CD14-positive monocyte (primary cell): ENCODE data around the gene NDE1. TPM values are rescaled to one million over a fixed set of nuclear protein-coding genes. Genes with fewer than 3 reads are reported as not detected.
A peak's percentile ranks its signal among the peaks of the same experiment; 100 is the strongest.

Source experiments
- DNase-seq, 3 donors: peaks; one replicate each; pipeline ENCODE4 v3.0.0-alpha.2; 2011 to 2022
- H2AFZ ChIP-seq: 2 replicates; pipeline ENCODE4 v1.6.0; 2012; ENCODE audit warnings: mild to moderate bottlenecking, low read depth, low read length, inconsistent platforms; ENCODE audit not compliant: insufficient read depth, poor library complexity, severe bottlenecking
- H3K27ac ChIP-seq, 2 donors: 1 replicate in 1 of 2; 2 replicates in 1 of 2; pipeline ENCODE4 v1.5.1; 2012 to 2013; ENCODE audit warnings: low read length in 2 of 2, control low read depth in 1 of 2, inconsistent platforms in 1 of 2, low read depth in 1 of 2, mild to moderate bottlenecking in 1 of 2
- H3K27me3 ChIP-seq, 2 donors: one replicate each; pipeline versions ENCODE4 v1.6.0 to v1.6.1; 2011 to 2013; ENCODE audit warnings: low read length in 2 of 2; ENCODE audit not compliant: control insufficient read depth in 2 of 2, insufficient read depth in 2 of 2
- H3K36me3 ChIP-seq, 2 donors: replicated peaks in 1 of 2; 1 replicate in 1 of 2; 2 replicates in 1 of 2; pipeline versions ENCODE4 v1.5.1 to v1.6.1; 2012 to 2013; ENCODE audit warnings: low read length in 2 of 2, control low read depth in 1 of 2, inconsistent platforms in 1 of 2, mild to moderate bottlenecking in 1 of 2; ENCODE audit not compliant: insufficient read depth in 2 of 2, control insufficient read depth in 1 of 2
- H3K4me1 ChIP-seq, 2 donors: 1 replicate in 1 of 2; 2 replicates in 1 of 2; pipeline versions ENCODE4 v1.5.1 to v1.6.1; 2012 to 2013; ENCODE audit warnings: low read length in 2 of 2, control low read depth in 1 of 2, inconsistent platforms in 1 of 2, mild to moderate bottlenecking in 1 of 2, moderate library complexity in 1 of 2; ENCODE audit not compliant: insufficient read depth in 2 of 2, control insufficient read depth in 1 of 2
- H3K4me2 ChIP-seq: replicated peaks from 2 replicates; pipeline ENCODE3; 2012; ENCODE audit warnings: low read length, moderate library complexity, mild to moderate bottlenecking; ENCODE audit not compliant: poor library complexity, severe bottlenecking; ENCODE audit errors: extremely low read depth
- H3K4me3 ChIP-seq, 3 experiments: fragments of 200-600 bp in 1 of 3; sonication (generic) in 1 of 3; replicated peaks in 1 of 3; 1 replicate in 2 of 3; 2 replicates in 1 of 3; pipeline ENCODE4 v1.5.1; 2011 to 2013; ENCODE audit warnings: low read length in 3 of 3, mild to moderate bottlenecking in 3 of 3, control low read depth in 2 of 3, low read depth in 2 of 3, inconsistent platforms in 1 of 3, moderate library complexity in 1 of 3
- H3K79me2 ChIP-seq: 2 replicates; pipeline ENCODE4 v1.6.0; 2012; ENCODE audit warnings: mild to moderate bottlenecking, control low read depth, inconsistent platforms, low read length, moderate library complexity; ENCODE audit not compliant: insufficient read depth
- H3K9ac ChIP-seq: 2 replicates; pipeline ENCODE4 v1.6.0; 2017; ENCODE audit warnings: low read length, mild to moderate bottlenecking; ENCODE audit not compliant: insufficient read depth, poor library complexity, severe bottlenecking
- H3K9me3 ChIP-seq, 2 donors: replicated peaks in 1 of 2; 1 replicate in 1 of 2; 2 replicates in 1 of 2; pipeline versions ENCODE4 v1.5.1 to v1.6.1; 2012 to 2013; ENCODE audit warnings: low read length in 2 of 2, control low read depth in 1 of 2; ENCODE audit not compliant: control insufficient read depth in 1 of 2, insufficient read depth in 1 of 2
- H4K20me1 ChIP-seq: 2 replicates; pipeline ENCODE4 v1.6.0; 2012; ENCODE audit warnings: mild to moderate bottlenecking, low read length, control low read depth, moderate library complexity; ENCODE audit not compliant: insufficient read depth
- H3K27ac Mint-ChIP-seq, 7 donors: one replicate each; pipeline ENCODE4 v1.8.0; 2020; ENCODE audit warnings: mild to moderate bottlenecking in 7 of 7, mixed read lengths in 7 of 7, moderate library complexity in 6 of 7, inconsistent platforms in 2 of 7
- H3K27me3 Mint-ChIP-seq, 3 donors: one replicate each; pipeline ENCODE4 v1.8.0; 2021 to 2022; ENCODE audit warnings: low read depth in 3 of 3, mild to moderate bottlenecking in 3 of 3, mixed read lengths in 3 of 3, moderate library complexity in 3 of 3, inconsistent platforms in 1 of 3
- H3K36me3 Mint-ChIP-seq, 2 donors: one replicate each; pipeline ENCODE4 v1.8.0; 2020; ENCODE audit warnings: mixed read lengths in 2 of 2, inconsistent platforms in 1 of 2, mild to moderate bottlenecking in 1 of 2
- H3K4me1 Mint-ChIP-seq: one replicate; pipeline ENCODE4 v1.8.0; 2020; ENCODE audit warnings: mild to moderate bottlenecking, mixed read lengths
- H3K4me3 Mint-ChIP-seq, 2 donors: one replicate each; pipeline ENCODE4 v1.8.0; 2020; ENCODE audit warnings: mild to moderate bottlenecking in 2 of 2, mixed read lengths in 2 of 2, moderate library complexity in 1 of 2
- H3K9me3 Mint-ChIP-seq, 7 donors: one replicate each; pipeline ENCODE4 v1.8.0; 2020 to 2022; ENCODE audit warnings: mixed read lengths in 7 of 7, mild to moderate bottlenecking in 6 of 7, moderate library complexity in 6 of 7, inconsistent platforms in 2 of 7
- WGBS: methylation state at CpG from one replicate; pipeline ENCODE4 v1.1.5; 2013; ENCODE audit warnings: missing lambda C conversion rate; ENCODE audit not compliant: insufficient coverage; 5-methylcytosine and 5-hydroxymethylcytosine counted together
- intact Hi-C, 2 donors: fragments of 100-400 bp; cut with micrococcal nuclease; formaldehyde crosslinking; loops; one replicate each; pipeline versions ENCODE4 v1.15.0 to v1.15.1; 2023
- polyA plus RNA-seq, 3 donors: library from polyadenylated mRNA; depleted of rRNA in 1 of 3; unstranded in 2 of 3; stranded (reverse) in 1 of 3; fragments of 300-500 nt in 2 of 3; fragments of >200 nt in 1 of 3; fragmentation: Illumina TruSeq in 2 of 3; gene quantifications; 1 replicate in 2 of 3; 2 replicates in 1 of 3; pipeline ENCODE4 v1.2.3, GENCODE V29; 2012 to 2021
- TF ChIP-seq, protein P1 (sequence below): fragments of 200-600 bp; IDR thresholded peaks from one replicate; pipeline ENCODE4 v1.8.0; 2022; ENCODE audit warnings: antibody characterized with exemption, mild to moderate bottlenecking

The NDE1 gene
- polyA plus RNA-seq, 3 donors, result 26.0 to 47.8 (median 28.0) TPM

GRCh38 chr16:15759070-15759469 is 109.0 kb downstream of the NDE1 start:
- no peaks in the 10 kb centered on the region for H3K4me1 Mint-ChIP-seq
- 100% methylated on average over 1 of the region's 4 CpGs for WGBS
- intact Hi-C loops, result no loop called here

DNA sequence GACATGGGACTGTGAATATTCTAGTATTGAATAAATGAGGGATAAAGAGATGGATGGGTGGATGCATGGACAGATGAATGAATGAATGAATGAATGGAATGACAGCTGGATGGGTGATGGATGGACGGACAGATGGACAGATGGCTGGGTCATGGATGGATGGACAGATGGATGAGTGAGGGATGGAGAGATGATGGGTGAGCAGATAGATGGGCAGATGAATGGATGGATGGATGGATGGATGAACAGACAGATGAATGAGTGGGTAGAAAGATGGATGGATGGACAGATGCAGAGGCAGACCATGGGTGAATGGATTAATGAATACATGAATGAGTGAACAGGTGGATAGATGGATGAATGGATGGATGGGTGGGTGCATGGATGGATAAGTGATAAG is 110.1 kb downstream of the NDE1 start:
- TF ChIP-seq, protein P1, sequence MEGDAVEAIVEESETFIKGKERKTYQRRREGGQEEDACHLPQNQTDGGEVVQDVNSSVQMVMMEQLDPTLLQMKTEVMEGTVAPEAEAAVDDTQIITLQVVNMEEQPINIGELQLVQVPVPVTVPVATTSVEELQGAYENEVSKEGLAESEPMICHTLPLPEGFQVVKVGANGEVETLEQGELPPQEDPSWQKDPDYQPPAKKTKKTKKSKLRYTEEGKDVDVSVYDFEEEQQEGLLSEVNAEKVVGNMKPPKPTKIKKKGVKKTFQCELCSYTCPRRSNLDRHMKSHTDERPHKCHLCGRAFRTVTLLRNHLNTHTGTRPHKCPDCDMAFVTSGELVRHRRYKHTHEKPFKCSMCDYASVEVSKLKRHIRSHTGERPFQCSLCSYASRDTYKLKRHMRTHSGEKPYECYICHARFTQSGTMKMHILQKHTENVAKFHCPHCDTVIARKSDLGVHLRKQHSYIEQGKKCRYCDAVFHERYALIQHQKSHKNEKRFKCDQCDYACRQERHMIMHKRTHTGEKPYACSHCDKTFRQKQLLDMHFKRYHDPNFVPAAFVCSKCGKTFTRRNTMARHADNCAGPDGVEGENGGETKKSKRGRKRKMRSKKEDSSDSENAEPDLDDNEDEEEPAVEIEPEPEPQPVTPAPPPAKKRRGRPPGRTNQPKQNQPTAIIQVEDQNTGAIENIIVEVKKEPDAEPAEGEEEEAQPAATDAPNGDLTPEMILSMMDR, result no peak
- H3K27ac Mint-ChIP-seq, result no peak overlapping the region
- Histone ChIP-seq H3K79me2 (no peaks in the 10 kb centered on the region), H3K36me3 (no peaks in the 10 kb centered on the region), H2AFZ (no peak overlapping the region), H3K4me3 (no peak overlapping the region), H3K4me2 (no peak overlapping the region), H3K9me3 (no peaks in the 10 kb centered on the region), H3K27ac (no peak overlapping the region), H3K27me3 (no peaks in the 10 kb centered on the region), H4K20me1 (no peaks in the 10 kb centered on the region), H3K4me1 (no peaks in the 10 kb centered on the region), H3K9ac (no peak overlapping the region)
- H3K4me1 Mint-ChIP-seq, result no peaks in the 10 kb centered on the region
- H3K9me3 Mint-ChIP-seq, result no peaks in the 10 kb centered on the region
- no peak overlapping the region for H3K4me3 Mint-ChIP-seq
- peaks cover 0 to 7% (median 3%) of the 10 kb centered on the region in 3 donors for H3K27me3 Mint-ChIP-seq
- 91% methylated on average over 1 of the region's 1 CpG for WGBS
- H3K36me3 Mint-ChIP-seq, result no peaks in the 10 kb centered on the region
- intact Hi-C loops, result loop anchor here in 1 of 2 donors (5.0 kb wide), 1 partner anchor 367 kb away; no protein-coding TSS in a partner anchor
- no peak for DNase-seq

More at GRCh38 chr16:15759070-15759469, 109.0 kb downstream of the NDE1 start:
- Histone ChIP-seq H3K4me2 (no peak overlapping the region), H4K20me1 (no peaks in the 10 kb centered on the region), H3K27ac (no peak overlapping the region), H3K36me3 (no peaks in the 10 kb centered on the region), H3K4me3 (no peak overlapping the region), H3K9me3 (no peaks in the 10 kb centered on the region), H2AFZ (no peak overlapping the region), H3K79me2 (no peaks in the 10 kb centered on the region), H3K4me1 (no peaks in the 10 kb centered on the region), H3K27me3 (no peaks in the 10 kb centered on the region), H3K9ac (no peak overlapping the region)
- H3K4me3 Mint-ChIP-seq, result no peak overlapping the region
- H3K27me3 Mint-ChIP-seq, result peaks cover 0 to 7% (median 3%) of the 10 kb centered on the region in 3 donors
- TF ChIP-seq, protein P1, result no peak
- no peaks in the 10 kb centered on the region for H3K9me3 Mint-ChIP-seq
- no peak for DNase-seq
- peak overlapping the region in 1 of 7 donors; percentile 42 for H3K27ac Mint-ChIP-seq
- no peaks in the 10 kb centered on the region for H3K36me3 Mint-ChIP-seq
